CD4-positive, CD25-positive, alpha-beta regulatory T cell (primary cell): Measurements from ENCODE around the gene NCOA4. TPM values are rescaled to one million over a fixed set of nuclear protein-coding genes. Genes with fewer than 3 reads are reported as not detected.
A peak's percentile ranks its signal among the peaks of the same experiment; 100 is the strongest.

Source experiments
- ATAC-seq, 2 donors: fragments of 150-1000 bp; cut with Tn5 transposase; one replicate each; pipeline ENCODE4 v1.10.0; 2021; ENCODE audit warnings: low read depth in 2 of 2, moderate number of reproducible peaks in 2 of 2, moderate library complexity in 1 of 2
- DNase-seq, 3 donors: peaks; one replicate each; pipeline versions ENCODE4 v3.0.0 to v3.0.0-alpha.2; 2012 to 2022; ENCODE audit warnings: mixed read lengths in 1 of 3
- H3K27ac ChIP-seq: one replicate; pipeline ENCODE4 v1.7.0; 2013; ENCODE audit warnings: mild to moderate bottlenecking, low read length; ENCODE audit not compliant: insufficient read depth, poor library complexity, severe bottlenecking
- H3K27me3 ChIP-seq: one replicate; pipeline ENCODE4 v1.7.0; 2013; ENCODE audit warnings: low read length; ENCODE audit not compliant: control insufficient read depth, insufficient read depth
- H3K36me3 ChIP-seq: one replicate; pipeline ENCODE4 v1.7.0; 2013; ENCODE audit warnings: mild to moderate bottlenecking, low read length, moderate library complexity; ENCODE audit not compliant: control insufficient read depth, insufficient read depth
- H3K4me1 ChIP-seq: 2 replicates; pipeline ENCODE4 v1.7.0; 2013; ENCODE audit warnings: mild to moderate bottlenecking, low read length; ENCODE audit not compliant: insufficient read depth, control insufficient read depth, poor library complexity, severe bottlenecking
- H3K4me3 ChIP-seq: one replicate; pipeline ENCODE4 v1.7.0; 2013; ENCODE audit warnings: low read depth, mild to moderate bottlenecking, low read length, moderate library complexity
- H3K9me3 ChIP-seq, 2 experiments: 1 replicate in 1 of 2; 2 replicates in 1 of 2; pipeline ENCODE4 v1.7.0; 2013; ENCODE audit warnings: low read length in 2 of 2, mild to moderate bottlenecking in 1 of 2, moderate library complexity in 1 of 2; ENCODE audit not compliant: control insufficient read depth in 2 of 2
- H3K27ac Mint-ChIP-seq, 3 donors: one replicate each; pipeline ENCODE4 v1.8.0; 2020 to 2022; ENCODE audit warnings: mild to moderate bottlenecking in 3 of 3, mixed read lengths in 3 of 3, moderate library complexity in 2 of 3
- H3K27me3 Mint-ChIP-seq: one replicate; pipeline ENCODE4 v1.8.0; 2022; ENCODE audit warnings: mild to moderate bottlenecking, mixed read lengths
- H3K36me3 Mint-ChIP-seq: one replicate; pipeline ENCODE4 v1.8.0; 2020; ENCODE audit warnings: mixed read lengths
- H3K4me1 Mint-ChIP-seq, 4 donors: one replicate each; pipeline ENCODE4 v1.8.0; 2020 to 2022; ENCODE audit warnings: mixed read lengths in 4 of 4, mild to moderate bottlenecking in 1 of 4
- H3K4me3 Mint-ChIP-seq, 4 donors: one replicate each; pipeline ENCODE4 v1.8.0; 2020 to 2022; ENCODE audit warnings: mild to moderate bottlenecking in 4 of 4, mixed read lengths in 4 of 4, moderate library complexity in 3 of 4
- H3K9me3 Mint-ChIP-seq, 7 donors: one replicate each; pipeline ENCODE4 v1.8.0; 2020 to 2022; ENCODE audit warnings: mixed read lengths in 7 of 7, mild to moderate bottlenecking in 3 of 7, moderate library complexity in 2 of 7
- polyA plus RNA-seq, 4 donors: library from polyadenylated mRNA; unstranded; fragments of 300-500 nt; fragmentation: Illumina TruSeq; gene quantifications; one replicate each; pipeline ENCODE4 v1.2.3, GENCODE V29; 2021
- total RNA-seq: library from RNA; stranded (reverse); gene quantifications from one replicate; pipeline ENCODE4 v1.2.3, GENCODE V29; 2022

Gene NCOA4
- total and polyA plus RNA-seq, 5 donors from 2014 or later, result 69.1 to 202 (median 172) TPM

DNA sequence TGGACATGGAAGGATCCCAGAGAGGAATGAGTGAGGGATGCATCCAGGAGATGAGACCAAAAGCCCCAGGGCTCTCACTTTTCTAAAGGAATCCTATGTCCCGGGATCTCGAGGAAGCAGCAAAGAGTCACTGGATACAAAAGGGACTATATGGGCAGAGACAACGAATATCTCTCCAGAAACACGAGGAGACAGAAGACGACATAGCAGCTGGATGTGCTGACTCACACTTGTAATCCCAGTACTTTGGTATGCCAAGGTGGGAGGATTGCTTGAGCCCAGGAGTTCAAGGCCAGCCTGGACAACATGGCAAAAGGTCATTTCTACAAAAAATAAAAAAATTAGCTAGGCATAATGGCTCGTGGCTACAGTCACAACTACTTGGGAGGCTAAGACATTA, 40.3 kb upstream of the NCOA4 start:
- H3K36me3 Mint-ChIP-seq, result no peaks in the 10 kb centered on the region
- peaks cover 0 to 6% (median 2%) of the 10 kb centered on the region in 4 donors for H3K4me1 Mint-ChIP-seq
- no peak for ATAC-seq
- no peak overlapping the region for H3K27ac ChIP-seq
- no peak for DNase-seq
- no peak overlapping the region for H3K4me3 Mint-ChIP-seq
- H3K9me3 Mint-ChIP-seq, result peaks cover 0 to 3% (median 0%) of the 10 kb centered on the region in 7 donors
- peaks cover 13% of the 10 kb centered on the region for H3K27me3 Mint-ChIP-seq
- no peak overlapping the region for H3K4me3 ChIP-seq
- no peaks in the 10 kb centered on the region for H3K4me1 ChIP-seq
- no peaks in the 10 kb centered on the region for H3K9me3 ChIP-seq
- no peaks in the 10 kb centered on the region for H3K27me3 ChIP-seq
- no peaks in the 10 kb centered on the region for H3K36me3 ChIP-seq
- H3K27ac Mint-ChIP-seq, result no peak overlapping the region

DNA sequence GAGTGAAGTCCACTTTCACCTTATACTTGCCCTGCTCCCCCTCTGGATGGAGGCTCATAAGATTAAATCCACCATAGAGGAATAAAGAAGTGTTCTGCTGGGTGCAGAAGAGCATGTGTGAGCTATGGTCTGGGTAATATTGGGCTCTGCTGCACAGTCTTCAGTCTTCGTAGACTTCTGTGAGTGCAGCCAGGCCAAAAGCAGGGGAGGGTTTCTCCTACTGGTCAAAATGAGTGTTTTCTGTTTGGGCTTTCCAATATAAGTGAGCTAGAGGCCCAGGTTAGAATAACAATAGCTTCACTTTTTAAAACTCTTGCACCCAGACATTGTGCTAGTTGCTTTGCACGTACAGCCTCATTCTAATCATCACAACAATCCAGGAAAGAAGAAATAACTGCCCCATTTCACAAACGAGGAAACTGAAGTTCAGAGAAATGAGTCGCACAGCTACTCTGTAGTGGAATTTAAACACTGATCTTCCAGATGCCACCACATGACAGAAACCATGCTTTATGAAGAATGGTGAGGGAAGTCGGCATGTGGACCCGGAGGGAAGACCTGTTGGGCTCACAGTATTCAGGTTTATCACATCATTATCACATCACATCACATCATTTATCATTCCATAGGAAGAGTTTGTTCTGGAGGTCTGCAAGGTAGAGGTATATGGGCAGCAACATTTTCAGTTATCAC, 39.5 kb upstream of the NCOA4 start:
- H3K27me3 Mint-ChIP-seq, result peaks cover 13% of the 10 kb centered on the region
- no peak overlapping the region for H3K27ac Mint-ChIP-seq
- no peak overlapping the region for H3K4me3 ChIP-seq
- H3K4me3 Mint-ChIP-seq, result no peak overlapping the region
- peaks cover 0 to 3% (median 0%) of the 10 kb centered on the region in 7 donors for H3K9me3 Mint-ChIP-seq
- H3K36me3 ChIP-seq, result no peaks in the 10 kb centered on the region
- H3K4me1 Mint-ChIP-seq, result peaks cover 0 to 5% (median 2%) of the 10 kb centered on the region in 4 donors
- H3K36me3 Mint-ChIP-seq, result no peaks in the 10 kb centered on the region
- H3K9me3 ChIP-seq, result no peaks in the 10 kb centered on the region
- no peak for DNase-seq
- ATAC-seq, result no peak
- H3K27ac ChIP-seq, result no peak overlapping the region
- H3K4me1 ChIP-seq, result no peaks in the 10 kb centered on the region
- H3K27me3 ChIP-seq, result no peaks in the 10 kb centered on the region

DNA sequence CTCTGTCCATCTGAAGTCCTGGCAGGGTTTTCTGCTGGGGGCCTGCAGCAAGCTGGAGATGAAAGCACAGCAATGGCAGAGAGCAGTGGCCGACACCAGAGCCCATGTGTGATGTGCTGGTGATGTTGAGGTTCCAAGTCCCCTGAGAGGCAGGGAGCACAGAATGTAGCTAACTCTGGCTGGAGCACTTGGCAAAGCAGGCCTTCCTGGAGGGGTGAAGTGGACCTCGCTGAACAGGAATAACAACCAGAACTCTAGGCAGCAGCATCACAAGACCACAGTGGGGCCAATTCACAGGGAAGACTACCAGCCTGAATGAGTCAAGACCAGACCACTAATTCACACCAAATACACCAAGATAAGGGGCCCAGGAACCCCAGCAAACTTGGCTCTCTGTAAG, 38.5 kb upstream of the NCOA4 start:
- ATAC-seq (no peak), DNase-seq (no peak)
- Mint-ChIP-seq H3K36me3 (no peaks in the 10 kb centered on the region), H3K4me1 (peaks cover 0 to 5% (median 2%) of the 10 kb centered on the region in 4 donors), H3K27ac (peak overlapping the region in 1 of 3 donors; percentile 20), H3K4me3 (no peak overlapping the region), H3K27me3 (peaks cover 13% of the 10 kb centered on the region), H3K9me3 (peaks cover 0 to 3% (median 0%) of the 10 kb centered on the region in 7 donors)
- Histone ChIP-seq H3K27ac (no peak overlapping the region), H3K36me3 (no peaks in the 10 kb centered on the region), H3K27me3 (no peaks in the 10 kb centered on the region), H3K9me3 (no peaks in the 10 kb centered on the region), H3K4me1 (no peaks in the 10 kb centered on the region), H3K4me3 (no peak overlapping the region)

DNA sequence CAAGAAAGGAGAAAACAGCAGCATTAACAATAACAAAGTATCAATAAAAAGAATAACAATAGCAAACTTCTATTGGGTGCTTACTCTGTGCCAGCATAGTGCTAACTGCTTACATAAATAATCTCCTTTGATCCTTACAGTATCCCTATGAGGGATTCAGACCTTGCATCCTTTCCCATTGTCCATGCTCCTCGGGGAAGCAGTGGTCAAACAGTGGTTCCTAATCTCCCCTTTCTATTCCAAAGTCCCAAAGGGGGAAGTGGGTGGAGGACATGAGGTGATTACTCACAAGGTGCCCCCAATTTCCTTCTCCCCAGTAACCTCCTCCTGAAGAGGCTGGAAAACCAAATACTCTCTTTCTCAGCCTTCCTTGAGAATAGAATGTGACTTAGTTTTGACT, 37.7 kb upstream of the NCOA4 start:
- H3K9me3 Mint-ChIP-seq, result peaks cover 0 to 3% (median 0%) of the 10 kb centered on the region in 7 donors
- Histone ChIP-seq H3K27ac (no peak overlapping the region), H3K4me3 (no peak overlapping the region), H3K27me3 (no peaks in the 10 kb centered on the region), H3K36me3 (no peaks in the 10 kb centered on the region), H3K9me3 (no peaks in the 10 kb centered on the region), H3K4me1 (no peaks in the 10 kb centered on the region)
- ATAC-seq (no peak), DNase-seq (no peak)
- no peaks in the 10 kb centered on the region for H3K36me3 Mint-ChIP-seq
- H3K4me1 Mint-ChIP-seq, result peaks cover 0 to 7% (median 2%) of the 10 kb centered on the region in 4 donors
- peaks cover 13% of the 10 kb centered on the region for H3K27me3 Mint-ChIP-seq
- H3K27ac Mint-ChIP-seq, result no peak overlapping the region
- H3K4me3 Mint-ChIP-seq, result no peak overlapping the region

DNA sequence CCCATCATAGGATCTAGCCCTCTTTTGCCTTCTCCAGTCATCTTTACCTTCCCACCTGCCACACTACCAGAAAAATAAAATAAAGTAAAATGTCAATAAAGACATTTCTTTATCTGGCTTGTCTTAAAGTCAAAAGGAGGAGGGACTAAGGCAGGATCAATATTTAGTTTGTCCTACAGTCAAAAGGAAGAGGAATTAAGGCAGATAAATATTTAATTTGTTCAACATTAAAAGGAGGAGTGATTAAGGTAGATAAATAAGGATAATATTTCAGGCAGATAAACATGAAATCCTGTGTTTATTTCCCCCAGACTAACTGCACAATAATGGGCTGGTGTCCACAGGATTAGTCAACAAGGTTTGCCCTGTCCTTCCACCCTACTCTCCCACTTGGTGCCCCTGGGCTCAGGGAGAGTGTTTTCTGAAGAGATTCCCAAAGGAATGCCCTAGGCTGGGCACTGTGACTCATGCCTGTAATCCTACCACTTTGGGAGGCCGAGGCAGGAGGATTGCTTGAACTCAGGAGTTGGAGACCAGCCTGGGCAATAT, 33.9 kb upstream of the NCOA4 start:
- no peaks in the 10 kb centered on the region for H3K9me3 Mint-ChIP-seq
- no peaks in the 10 kb centered on the region for H3K4me1 ChIP-seq
- H3K4me1 Mint-ChIP-seq, result peaks cover 0 to 4% (median 0%) of the 10 kb centered on the region in 4 donors
- ATAC-seq (no peak), DNase-seq (no peak)
- H3K27me3 Mint-ChIP-seq, result no peaks in the 10 kb centered on the region
- no peak overlapping the region for H3K4me3 ChIP-seq
- no peaks in the 10 kb centered on the region for H3K36me3 ChIP-seq
- peaks cover 1% of the 10 kb centered on the region for H3K27me3 ChIP-seq
- no peaks in the 10 kb centered on the region for H3K9me3 ChIP-seq
- no peak overlapping the region for H3K27ac ChIP-seq
- H3K27ac Mint-ChIP-seq, result no peak overlapping the region
- no peaks in the 10 kb centered on the region for H3K36me3 Mint-ChIP-seq
- H3K4me3 Mint-ChIP-seq, result no peak overlapping the region

DNA sequence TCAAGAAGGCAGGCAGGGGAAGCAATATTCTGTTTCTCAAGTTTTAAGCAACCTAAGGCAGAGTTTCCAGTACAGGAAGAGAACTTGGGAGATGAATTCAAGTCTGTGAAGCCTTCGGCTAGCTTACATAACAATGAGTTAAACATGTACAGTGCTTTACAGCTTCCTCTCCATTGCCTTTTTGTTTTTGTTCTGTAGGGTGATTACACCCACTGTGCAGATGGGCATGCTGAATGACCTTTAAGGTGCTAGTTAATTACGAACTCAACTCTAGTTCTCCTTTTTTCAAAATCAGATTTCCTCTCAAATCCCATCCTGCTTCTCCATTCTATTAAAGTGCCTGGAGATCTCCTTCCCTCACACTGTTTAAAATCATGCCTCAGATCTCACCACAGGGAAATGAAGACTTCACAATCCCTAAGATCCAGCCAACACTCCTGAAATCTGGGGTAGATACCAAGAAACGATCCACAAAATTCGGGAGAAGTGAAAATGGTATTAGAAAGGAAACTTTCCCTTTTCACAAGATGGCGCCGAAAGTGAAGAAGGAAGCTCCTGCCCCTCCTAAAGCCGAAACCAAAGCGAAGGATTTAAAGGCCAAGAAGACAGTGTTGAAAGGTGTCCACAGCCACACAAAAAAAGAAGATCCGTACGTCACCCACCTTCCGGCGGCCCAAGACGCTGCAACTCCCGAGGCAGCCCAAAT, 32.5 kb upstream of the NCOA4 start:
- Mint-ChIP-seq H3K9me3 (no peaks in the 10 kb centered on the region), H3K27ac (peak overlapping the region in 1 of 3 donors; percentile 43), H3K36me3 (no peaks in the 10 kb centered on the region), H3K4me3 (no peak overlapping the region), H3K27me3 (no peaks in the 10 kb centered on the region), H3K4me1 (peaks cover 0 to 4% (median 0%) of the 10 kb centered on the region in 4 donors)
- H3K36me3 ChIP-seq, result no peaks in the 10 kb centered on the region
- H3K4me1 ChIP-seq, result no peaks in the 10 kb centered on the region
- no peak overlapping the region for H3K4me3 ChIP-seq
- H3K27me3 ChIP-seq, result peaks cover 1% of the 10 kb centered on the region
- no peaks in the 10 kb centered on the region for H3K9me3 ChIP-seq
- no peak for DNase-seq
- ATAC-seq, result no peak
- no peak overlapping the region for H3K27ac ChIP-seq

DNA sequence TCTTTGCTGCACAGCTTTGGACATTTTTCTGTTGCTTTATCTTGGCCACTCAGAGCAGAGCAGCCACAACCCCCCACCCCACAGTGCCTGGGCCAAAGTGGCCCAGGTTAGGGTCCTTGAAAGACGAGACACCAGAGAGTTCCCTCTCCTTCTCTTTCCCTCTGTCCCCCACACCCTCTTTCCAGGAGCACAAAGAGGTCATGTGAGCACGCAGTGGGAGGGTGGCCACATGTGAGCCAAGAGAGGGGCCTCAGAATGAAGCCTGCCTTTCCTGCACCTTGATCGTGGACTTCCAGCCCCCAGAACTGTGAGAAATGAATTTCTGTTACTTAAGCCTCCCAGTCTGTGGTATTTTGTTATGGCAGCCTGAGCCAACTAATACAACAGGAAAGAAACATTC, 30.3 kb upstream of the NCOA4 start:
- H3K4me3 Mint-ChIP-seq, result no peak overlapping the region
- ATAC-seq, result no peak
- Histone ChIP-seq H3K27me3 (peaks cover 1% of the 10 kb centered on the region), H3K27ac (no peak overlapping the region), H3K4me1 (no peaks in the 10 kb centered on the region), H3K36me3 (no peaks in the 10 kb centered on the region), H3K9me3 (peaks cover 3 to 9% of the 10 kb centered on the region in 2 experiments), H3K4me3 (no peak overlapping the region)
- H3K9me3 Mint-ChIP-seq, result peaks cover 0 to 11% (median 0%) of the 10 kb centered on the region in 7 donors
- H3K27me3 Mint-ChIP-seq, result peaks cover 4% of the 10 kb centered on the region
- H3K36me3 Mint-ChIP-seq, result no peaks in the 10 kb centered on the region
- no peak overlapping the region for H3K27ac Mint-ChIP-seq
- peaks cover 0 to 4% (median 0%) of the 10 kb centered on the region in 4 donors for H3K4me1 Mint-ChIP-seq
- no peak for DNase-seq
